ENCODE measurements around the gene HELZ.
A peak's percentile ranks its signal among the peaks of the same experiment; 100 is the strongest.
"Not testable (repeated sequence)": the region's sequence is repeated elsewhere in the genome, so short reads cannot be mapped to it uniquely, and the experiment has no call there.

Gene HELZ, protein sequence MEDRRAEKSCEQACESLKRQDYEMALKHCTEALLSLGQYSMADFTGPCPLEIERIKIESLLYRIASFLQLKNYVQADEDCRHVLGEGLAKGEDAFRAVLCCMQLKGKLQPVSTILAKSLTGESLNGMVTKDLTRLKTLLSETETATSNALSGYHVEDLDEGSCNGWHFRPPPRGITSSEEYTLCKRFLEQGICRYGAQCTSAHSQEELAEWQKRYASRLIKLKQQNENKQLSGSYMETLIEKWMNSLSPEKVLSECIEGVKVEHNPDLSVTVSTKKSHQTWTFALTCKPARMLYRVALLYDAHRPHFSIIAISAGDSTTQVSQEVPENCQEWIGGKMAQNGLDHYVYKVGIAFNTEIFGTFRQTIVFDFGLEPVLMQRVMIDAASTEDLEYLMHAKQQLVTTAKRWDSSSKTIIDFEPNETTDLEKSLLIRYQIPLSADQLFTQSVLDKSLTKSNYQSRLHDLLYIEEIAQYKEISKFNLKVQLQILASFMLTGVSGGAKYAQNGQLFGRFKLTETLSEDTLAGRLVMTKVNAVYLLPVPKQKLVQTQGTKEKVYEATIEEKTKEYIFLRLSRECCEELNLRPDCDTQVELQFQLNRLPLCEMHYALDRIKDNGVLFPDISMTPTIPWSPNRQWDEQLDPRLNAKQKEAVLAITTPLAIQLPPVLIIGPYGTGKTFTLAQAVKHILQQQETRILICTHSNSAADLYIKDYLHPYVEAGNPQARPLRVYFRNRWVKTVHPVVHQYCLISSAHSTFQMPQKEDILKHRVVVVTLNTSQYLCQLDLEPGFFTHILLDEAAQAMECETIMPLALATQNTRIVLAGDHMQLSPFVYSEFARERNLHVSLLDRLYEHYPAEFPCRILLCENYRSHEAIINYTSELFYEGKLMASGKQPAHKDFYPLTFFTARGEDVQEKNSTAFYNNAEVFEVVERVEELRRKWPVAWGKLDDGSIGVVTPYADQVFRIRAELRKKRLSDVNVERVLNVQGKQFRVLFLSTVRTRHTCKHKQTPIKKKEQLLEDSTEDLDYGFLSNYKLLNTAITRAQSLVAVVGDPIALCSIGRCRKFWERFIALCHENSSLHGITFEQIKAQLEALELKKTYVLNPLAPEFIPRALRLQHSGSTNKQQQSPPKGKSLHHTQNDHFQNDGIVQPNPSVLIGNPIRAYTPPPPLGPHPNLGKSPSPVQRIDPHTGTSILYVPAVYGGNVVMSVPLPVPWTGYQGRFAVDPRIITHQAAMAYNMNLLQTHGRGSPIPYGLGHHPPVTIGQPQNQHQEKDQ (N-terminal part only)
- total RNA-seq, result 86.6 to 164 reads per million in 2 experiments

GRCh38 chr17:67245073-67245693 is at the start of gene HELZ:
TSS of gene HELZ (minus strand) at chr17:67245196. CDS start at chr17:67218804, 26,392 bp downstream.
- DNase-seq (ENCODE audit: low read depth), result peak; percentile 62

DNA sequence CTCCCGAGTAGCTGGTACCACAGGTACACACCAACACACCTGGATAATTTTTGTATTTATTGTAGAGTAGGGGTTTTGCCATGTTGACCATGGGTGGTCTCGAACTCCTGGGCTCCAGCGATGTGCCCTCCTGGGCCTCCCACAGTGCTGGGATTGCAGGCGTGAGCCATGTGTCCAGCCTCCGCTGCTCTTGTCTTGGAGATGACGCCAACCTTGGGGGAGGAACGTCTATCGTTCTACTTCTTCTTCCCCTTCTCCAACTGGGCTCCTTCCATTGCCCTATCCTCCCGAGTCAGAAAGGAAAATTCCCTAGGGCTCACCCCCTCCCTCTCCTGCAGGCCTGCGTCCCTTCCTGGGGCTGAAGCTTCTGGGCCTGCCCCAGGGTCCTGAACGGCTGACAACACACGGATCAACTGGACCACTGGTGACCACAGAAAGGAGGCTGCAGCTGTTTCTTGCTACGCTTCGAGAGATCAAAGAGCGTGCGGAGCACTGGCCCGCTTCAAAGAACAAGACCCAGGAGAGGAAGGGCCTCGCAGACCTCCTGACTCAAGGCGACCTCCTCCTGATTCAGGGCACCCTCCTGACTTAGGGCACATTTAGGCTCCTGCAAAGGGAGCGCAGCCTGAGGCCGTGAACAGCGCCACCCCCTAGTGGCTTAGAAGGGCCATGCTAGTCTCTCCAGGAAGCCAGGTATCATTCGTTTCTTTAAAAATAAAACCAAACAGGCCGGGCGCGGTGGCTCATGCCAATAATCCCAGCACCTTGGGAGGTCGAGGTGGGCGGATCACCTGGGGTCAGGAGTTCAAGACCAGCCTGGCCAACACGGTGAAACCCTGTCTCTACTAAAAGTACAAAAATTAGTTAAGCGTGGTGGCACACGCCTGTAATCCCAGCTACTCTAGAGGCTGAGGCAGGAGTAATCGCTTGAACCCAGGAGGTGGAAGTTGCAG is 48.5 kb upstream of the HELZ start:
- DNase-seq (ENCODE audit: low read depth), result peak; percentile 49

- DNase-seq (ENCODE audit: low read depth), result no peak
Observed at GRCh38 chr17:67290711-67291291, 45.8 kb upstream of the HELZ start.

GRCh38 chr17:67290244-67290643 is 45.2 kb upstream of the HELZ start:
- no peak for DNase-seq (ENCODE audit: low read depth)

DNA sequence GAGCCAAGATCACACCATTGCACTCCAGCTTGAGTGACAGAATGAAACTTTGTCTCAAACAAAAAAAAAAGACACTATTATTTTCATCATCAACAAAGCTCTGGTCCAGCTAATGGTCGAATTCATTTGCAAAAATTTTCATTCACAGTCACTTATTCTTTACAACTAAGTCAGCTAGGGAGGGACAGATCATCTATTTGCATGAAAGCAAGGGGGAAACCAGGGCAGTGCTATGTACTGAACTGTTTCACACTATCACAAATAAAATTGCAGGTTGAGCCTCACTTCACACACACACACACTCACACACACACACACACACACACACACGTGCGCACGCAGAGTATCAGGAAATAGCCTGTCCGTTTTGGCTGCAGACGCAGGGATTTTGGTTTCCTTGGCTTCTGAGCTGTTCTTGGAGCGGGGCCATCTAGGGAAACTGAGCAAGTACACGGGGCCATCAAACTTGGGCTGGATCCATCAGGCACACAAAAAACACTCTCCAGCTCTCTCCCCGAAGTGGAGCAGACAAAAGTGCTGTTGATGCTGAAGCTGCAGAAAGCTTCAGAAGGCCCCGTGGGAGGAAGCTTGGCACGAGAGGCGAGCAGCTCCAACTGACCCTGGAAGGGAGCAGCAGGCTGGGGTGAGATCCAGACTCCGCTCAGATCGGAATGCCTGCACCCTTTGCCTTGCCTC is 44.3 kb upstream of the HELZ start:
- no peak for DNase-seq (ENCODE audit: low read depth)

GRCh38 chr17:67286826-67287225 is 41.8 kb upstream of the HELZ start:
- not testable (repeated sequence) for DNase-seq (ENCODE audit: low read depth)

DNA sequence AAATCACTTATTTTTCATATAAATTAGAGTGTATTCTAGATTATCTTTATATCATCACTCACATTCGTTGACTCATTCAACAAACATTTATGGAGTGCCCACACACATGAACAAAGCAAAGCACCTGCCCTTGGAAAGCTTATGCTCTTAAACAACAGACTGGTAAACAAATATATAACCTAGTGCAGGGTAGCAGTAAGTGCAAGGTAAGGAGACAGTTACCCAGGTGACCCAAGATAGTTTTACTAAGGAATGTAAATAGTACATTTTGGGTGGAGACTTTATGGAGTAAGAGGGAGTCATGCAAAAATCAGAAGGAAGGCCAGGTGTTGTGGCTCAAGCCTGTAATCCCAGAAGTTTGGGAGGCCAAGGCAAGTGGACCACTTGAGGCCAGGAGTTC is 40.4 kb upstream of the HELZ start:
- no peak for DNase-seq (ENCODE audit: low read depth)

DNA sequence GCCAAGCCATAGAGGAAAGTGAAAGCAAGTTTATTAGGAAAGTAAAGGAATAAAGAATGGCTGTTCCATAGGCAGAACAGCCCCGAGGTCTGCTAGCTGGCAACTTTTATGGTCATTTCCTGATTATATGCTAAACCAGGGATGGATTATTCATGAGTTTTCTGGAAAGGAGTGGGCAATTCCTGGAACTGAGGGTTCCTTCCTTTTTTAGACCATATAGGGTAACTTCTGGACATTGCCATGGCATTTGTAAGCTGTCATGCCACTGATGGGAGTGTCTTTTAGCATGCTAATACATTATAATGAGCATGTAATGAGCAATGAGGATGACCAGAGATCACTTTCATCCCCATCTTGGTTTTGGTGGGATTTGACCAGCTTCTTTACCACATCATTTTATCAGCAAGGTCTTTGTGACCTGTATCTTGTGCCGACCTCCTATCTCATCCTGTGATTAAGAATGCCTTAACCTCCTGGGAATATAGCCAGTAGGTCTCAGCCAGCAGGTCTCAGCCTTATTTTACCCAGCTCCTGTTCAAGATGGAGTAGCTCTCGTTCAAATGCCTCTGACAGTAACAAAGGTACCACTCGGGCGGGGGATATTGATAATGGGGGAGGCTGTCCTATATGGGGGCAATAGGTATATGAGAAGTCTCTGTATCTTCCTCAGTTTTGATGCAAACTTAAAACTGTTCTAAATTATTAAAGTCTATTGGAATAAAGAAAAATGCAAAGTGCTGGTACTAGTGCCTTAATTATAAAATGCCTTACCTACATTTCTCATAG is 38.9 kb upstream of the HELZ start:
- DNase-seq (ENCODE audit: low read depth), result no peak

DNA sequence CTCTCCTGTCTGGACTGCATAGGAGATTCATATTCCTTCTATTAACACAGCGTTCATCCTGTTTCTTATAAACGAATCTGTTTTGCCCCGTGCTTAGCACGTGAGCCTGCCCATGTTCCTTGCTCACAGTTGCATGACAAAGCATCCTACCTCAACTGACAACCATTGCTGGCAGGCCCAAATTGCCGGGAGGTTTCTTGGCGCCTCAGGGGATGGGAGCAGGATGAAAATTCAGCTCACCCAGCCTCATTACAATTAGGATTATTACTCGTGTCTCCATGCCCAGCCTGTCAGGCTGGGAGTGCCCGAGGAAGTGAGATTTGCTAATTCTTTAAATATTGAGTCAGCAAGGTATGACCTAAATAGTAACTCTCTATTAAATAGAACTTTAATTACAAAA is 36.7 kb upstream of the HELZ start:
- no peak for DNase-seq (ENCODE audit: low read depth)

DNA sequence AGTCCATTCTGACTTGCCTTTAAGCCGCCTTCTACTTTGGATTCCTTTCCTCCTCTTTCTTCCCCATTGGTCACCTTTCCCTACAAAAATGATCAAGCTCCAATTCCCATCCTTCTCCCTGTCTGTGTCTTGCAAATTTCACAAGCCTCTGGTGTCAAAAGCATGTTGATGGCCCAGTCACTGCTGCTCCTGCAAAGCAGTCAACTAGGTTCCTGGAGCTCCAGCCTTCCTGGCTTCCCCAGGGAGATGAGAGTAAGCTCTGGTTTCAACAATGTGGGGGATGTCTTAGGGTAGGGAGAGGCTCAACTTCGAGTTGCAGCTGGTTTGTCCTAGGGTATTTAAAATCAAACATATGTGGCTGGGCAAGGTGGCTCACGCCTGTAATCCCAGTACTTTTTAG is 36.1 kb upstream of the HELZ start:
- DNase-seq (ENCODE audit: low read depth), result no peak

DNA sequence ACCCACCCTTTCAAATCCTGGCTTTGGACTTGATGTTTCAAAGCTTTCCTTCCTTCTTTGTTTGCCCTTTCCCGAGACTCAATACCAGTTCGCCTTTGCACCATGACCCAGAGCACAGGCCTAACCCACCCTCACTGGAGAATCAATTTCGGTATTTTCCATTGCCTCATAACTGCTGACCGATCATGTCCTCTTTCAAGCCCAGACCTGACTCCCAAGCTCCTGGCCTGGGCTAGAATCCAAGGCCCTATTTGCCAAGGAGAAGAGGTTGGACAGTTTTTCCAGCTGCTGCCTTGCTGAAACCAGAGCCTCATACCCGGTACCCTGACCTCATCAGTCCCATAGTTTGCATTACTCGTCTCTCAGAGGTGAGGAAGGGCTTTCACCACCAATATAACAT is 35.3 kb upstream of the HELZ start:
- DNase-seq (ENCODE audit: low read depth), result no peak

GRCh38 chr17:67279115-67279514 is 34.1 kb upstream of the HELZ start:
- DNase-seq (ENCODE audit: low read depth), result no peak

GRCh38 chr17:67278363-67278762 is 33.4 kb upstream of the HELZ start:
- no peak for DNase-seq (ENCODE audit: low read depth)

DNA sequence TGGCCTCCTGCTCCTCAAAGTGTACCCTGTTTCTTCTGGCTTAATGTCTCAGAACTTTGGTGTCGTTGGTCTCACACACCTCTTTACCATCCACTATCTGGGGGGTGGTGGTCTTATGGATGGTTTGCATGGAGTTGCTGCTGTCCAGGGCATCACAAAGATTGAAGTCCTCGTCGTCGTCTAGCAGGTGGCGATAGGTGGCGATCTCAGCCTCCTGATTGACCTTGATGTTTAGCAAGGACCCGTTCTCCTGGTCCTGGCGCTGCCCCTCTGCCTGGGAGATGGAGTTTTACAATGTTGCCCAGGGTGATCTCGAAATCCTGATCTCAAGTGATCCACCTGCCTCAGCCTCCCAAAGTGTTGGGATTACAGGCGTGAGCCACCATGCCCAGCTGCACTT is 31.1 kb upstream of the HELZ start:
- no peak for DNase-seq (ENCODE audit: low read depth)

- no peak for DNase-seq (ENCODE audit: low read depth)
Observed at GRCh38 chr17:67274466-67274865, 29.5 kb upstream of the HELZ start.

DNA sequence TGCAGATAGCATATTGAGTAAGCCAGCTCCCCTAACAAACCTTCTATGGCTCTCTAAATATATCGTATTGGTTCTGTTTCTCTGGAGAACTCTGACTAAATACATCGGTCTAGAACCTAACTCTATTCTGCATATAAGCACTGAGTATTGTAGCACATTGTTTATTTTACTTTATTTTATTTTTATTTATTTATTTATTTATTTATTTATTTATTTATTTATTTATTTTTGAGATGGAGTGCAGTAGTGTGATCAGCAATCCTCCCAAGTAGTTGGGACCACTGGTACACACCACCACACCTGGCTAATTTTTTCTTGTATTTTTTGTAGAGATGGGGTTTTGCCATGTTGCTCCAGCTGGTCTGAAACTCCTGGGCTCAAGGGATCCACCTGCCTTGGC is 28.9 kb upstream of the HELZ start:
- no peak for DNase-seq (ENCODE audit: low read depth)

- DNase-seq (ENCODE audit: low read depth), result no peak
Observed at GRCh38 chr17:67272312-67273047, 27.5 kb upstream of the HELZ start.

- not testable (repeated sequence) for DNase-seq (ENCODE audit: low read depth)
Observed at GRCh38 chr17:67271187-67271586, 26.2 kb upstream of the HELZ start.
